Suprapubic skin (tissue), 4 donors: ENCODE results near the gene PCBD1.

ENCODE experiments used
- EP300 ChIP-seq: sonication (generic); formaldehyde crosslinking; IDR thresholded peaks from one replicate; pipeline ENCODE4 v1.6.1; 2017; ENCODE audit warnings: antibody characterized with exemption
- POLR2A ChIP-seq, 2 donors: fragments of 450-650 bp; IDR thresholded peaks; one replicate each; pipeline ENCODE4 v1.6.1; 2017; ENCODE audit warnings: antibody characterized with exemption in 2 of 2, mild to moderate bottlenecking in 2 of 2, moderate library complexity in 2 of 2
- POLR2AphosphoS5 ChIP-seq, 3 donors: sonication (generic); formaldehyde crosslinking; IDR thresholded peaks; one replicate each; pipeline ENCODE4 v1.6.1; 2017; ENCODE audit warnings: antibody characterized with exemption in 3 of 3
- TF ChIP-seq, protein P1 (sequence below), 2 donors: fragments of 200-600 bp in 1 of 2; fragments of 450-650 bp in 1 of 2; sonication (generic) in 1 of 2; IDR thresholded peaks; one replicate each; pipeline ENCODE4 v1.5.1; 2016 to 2019; ENCODE audit warnings: antibody characterized with exemption in 2 of 2, mild to moderate bottlenecking in 1 of 2, moderate library complexity in 1 of 2

DNA sequence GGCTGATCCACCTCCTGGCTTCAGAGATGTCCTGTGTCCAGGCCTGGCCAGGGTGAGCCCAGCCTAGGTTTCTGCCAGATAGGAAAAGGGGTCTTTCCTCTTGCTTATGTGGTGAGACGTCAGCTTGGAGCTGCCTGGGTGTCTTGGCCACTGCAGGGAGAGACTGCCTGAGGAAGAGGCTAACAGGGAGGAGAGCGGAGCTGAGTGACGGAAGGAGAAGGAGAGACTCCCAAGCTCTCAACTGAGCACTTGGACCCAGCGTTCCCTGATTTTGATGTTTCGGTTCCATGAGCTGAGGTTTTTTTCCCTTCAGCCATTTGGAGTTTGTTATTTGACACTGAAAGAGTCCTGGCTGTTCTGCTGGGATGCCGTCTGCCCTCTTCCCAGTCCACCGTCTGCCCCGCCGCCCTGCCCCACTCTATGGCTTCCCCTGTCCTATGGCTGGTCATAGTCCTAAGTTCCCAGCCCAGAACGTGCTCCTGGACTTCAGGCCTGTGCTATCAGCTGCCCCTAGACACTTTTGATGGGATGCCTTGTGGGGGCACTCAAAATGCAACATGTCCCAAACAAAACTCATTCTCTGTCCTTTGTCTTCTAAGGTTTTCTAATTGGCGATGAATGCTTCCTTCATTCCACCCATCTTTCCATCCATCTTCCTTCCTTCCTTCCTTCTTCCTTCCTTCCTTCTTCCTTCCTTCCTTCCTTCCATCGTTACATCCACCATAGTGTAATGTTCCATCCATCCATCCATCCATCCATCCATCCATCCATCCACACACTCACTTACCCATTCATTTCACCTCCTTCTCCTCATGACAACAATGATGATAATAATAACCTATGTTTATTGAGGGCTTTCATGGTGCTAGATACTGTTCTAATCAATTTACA, 20.3 kb upstream of the PCBD1 start:
- TF ChIP-seq POLR2AphosphoS5 (IDR thresholded peaks at IDR 0.05): no peak
- TF ChIP-seq, protein P1, sequence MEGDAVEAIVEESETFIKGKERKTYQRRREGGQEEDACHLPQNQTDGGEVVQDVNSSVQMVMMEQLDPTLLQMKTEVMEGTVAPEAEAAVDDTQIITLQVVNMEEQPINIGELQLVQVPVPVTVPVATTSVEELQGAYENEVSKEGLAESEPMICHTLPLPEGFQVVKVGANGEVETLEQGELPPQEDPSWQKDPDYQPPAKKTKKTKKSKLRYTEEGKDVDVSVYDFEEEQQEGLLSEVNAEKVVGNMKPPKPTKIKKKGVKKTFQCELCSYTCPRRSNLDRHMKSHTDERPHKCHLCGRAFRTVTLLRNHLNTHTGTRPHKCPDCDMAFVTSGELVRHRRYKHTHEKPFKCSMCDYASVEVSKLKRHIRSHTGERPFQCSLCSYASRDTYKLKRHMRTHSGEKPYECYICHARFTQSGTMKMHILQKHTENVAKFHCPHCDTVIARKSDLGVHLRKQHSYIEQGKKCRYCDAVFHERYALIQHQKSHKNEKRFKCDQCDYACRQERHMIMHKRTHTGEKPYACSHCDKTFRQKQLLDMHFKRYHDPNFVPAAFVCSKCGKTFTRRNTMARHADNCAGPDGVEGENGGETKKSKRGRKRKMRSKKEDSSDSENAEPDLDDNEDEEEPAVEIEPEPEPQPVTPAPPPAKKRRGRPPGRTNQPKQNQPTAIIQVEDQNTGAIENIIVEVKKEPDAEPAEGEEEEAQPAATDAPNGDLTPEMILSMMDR (IDR thresholded peaks at IDR 0.05): no peak
- no peak for TF ChIP-seq EP300
- no peak for TF ChIP-seq POLR2A (IDR thresholded peaks at IDR 0.05)
